Right lobe of liver (tissue), 6 donors: ENCODE measurements around the gene RIMS4. TPM values are rescaled to one million over a fixed set of nuclear protein-coding genes. Genes with fewer than 3 reads are reported as not detected.

ENCODE experiments used
- ATAC-seq, 4 donors: fragments of 200-7000 bp; cut with Tn5 transposase; one replicate each; pipeline ENCODE4 v1.9.1; 2020; ENCODE audit warnings: mild to moderate bottlenecking in 4 of 4, moderate library complexity in 4 of 4
- DNase-seq, 3 donors: peaks; one replicate each; pipeline ENCODE4 v3.0.0-alpha.2; 2020
- H3K27ac ChIP-seq, 3 donors: fragments of 200-600 bp; one replicate each; pipeline ENCODE4 v1.8.0; 2022
- H3K27me3 ChIP-seq, 2 donors: fragments of 200-600 bp; one replicate each; pipeline ENCODE4 v1.8.0; 2022
- H3K36me3 ChIP-seq, 4 donors: fragments of 200-600 bp; sonication (generic) in 1 of 4; one replicate each; pipeline versions ENCODE4 v1.5.1 to v1.8.0; 2017 to 2022; ENCODE audit warnings: control low read depth in 1 of 4
- H3K4me1 ChIP-seq, 4 donors: fragments of 200-600 bp; sonication (generic) in 1 of 4; one replicate each; pipeline versions ENCODE4 v1.5.1 to v1.8.0; 2017 to 2022; ENCODE audit warnings: control low read depth in 1 of 4
- H3K4me3 ChIP-seq, 3 donors: fragments of 200-600 bp; one replicate each; pipeline ENCODE4 v1.8.0; 2022
- H3K9me3 ChIP-seq, 4 donors: fragments of 200-600 bp; sonication (generic) in 1 of 4; one replicate each; pipeline versions ENCODE4 v1.5.1 to v1.8.0; 2017 to 2022; ENCODE audit warnings: control low read depth in 1 of 4
- CTCF ChIP-seq, 4 donors: fragments of 200-600 bp in 3 of 4; fragments of 450-650 bp in 1 of 4; IDR thresholded peaks; one replicate each; pipeline versions ENCODE4 v1.5.1 to v1.8.0; 2016 to 2022; ENCODE audit warnings: antibody characterized with exemption in 4 of 4, mild to moderate bottlenecking in 2 of 4
- POLR2A ChIP-seq: fragments of 450-650 bp; IDR thresholded peaks from one replicate; pipeline ENCODE4 v1.6.1; 2017; ENCODE audit warnings: antibody characterized with exemption, mild to moderate bottlenecking
- whole genome bisulfite sequencing: methylation state at CpG from one replicate; pipeline ENCODE4 v1.1.6; 2018; ENCODE audit warnings: low coverage, low lambda C conversion rate; ENCODE audit not compliant: insufficient coverage; ENCODE audit errors: missing lambda C conversion rate; 5-methylcytosine and 5-hydroxymethylcytosine counted together
- intact Hi-C, 2 donors: fragments of 100-400 bp; cut with DNase I; formaldehyde crosslinking; loops; one replicate each; pipeline versions ENCODE4 v1.11.2 to v1.14.1; 2022
- total RNA-seq, 6 experiments: library from RNA; depleted of rRNA in 2 of 6; stranded (reverse); fragments of >200 nt in 2 of 6; fragmentation: NEBNext Ultra II Directional in 3 of 6; extraction: Animal tissue kit (Norgen Biotek cat#: 25700) in 3 of 6; gene quantifications; one replicate each; pipeline versions ENCODE4 v1.1.0 to v1.2.4, GENCODE V29; 2016 to 2023
- donor health status: DM: no; HTN: yes; CAD: no.
- donor health status: DM: no; HTN: no; CAD: no.
- donor health status: DM: no; HTN: no; CAD: no.
- donor health status: DM: no; HTN: yes; CAD: no.
- donor health status: DM: no; HTN: yes; CAD: no.

RIMS4 gene
- total RNA-seq, 6 experiments from 2014 or later, result not detected

- H3K4me1 ChIP-seq, result no peaks in the 10 kb centered on the region
- no peaks in the 10 kb centered on the region for H3K27me3 ChIP-seq
- H3K9me3 ChIP-seq, result no peaks in the 10 kb centered on the region
- intact Hi-C loops, result no loop called here
- 73% methylated on average over 9 of the region's 11 CpGs for WGBS
- ATAC-seq, result no peak
- H3K36me3 ChIP-seq, result no peaks in the 10 kb centered on the region
- H3K27ac ChIP-seq, result no peak overlapping the region
- H3K4me3 ChIP-seq, result no peak overlapping the region
- no peak for DNase-seq
- no peak for TF ChIP-seq POLR2A
- no peak for TF ChIP-seq CTCF (IDR thresholded peaks at IDR 0.05)
Measured at GRCh38 chr20:44709380-44709779, 101.0 kb downstream of the RIMS4 start.

- Histone ChIP-seq H3K27ac (no peak overlapping the region), H3K4me1 (no peaks in the 10 kb centered on the region), H3K36me3 (no peaks in the 10 kb centered on the region), H3K4me3 (no peak overlapping the region), H3K9me3 (no peaks in the 10 kb centered on the region), H3K27me3 (no peaks in the 10 kb centered on the region)
- intact Hi-C loops, result no loop called here
- ATAC-seq (no peak), DNase-seq (no peak)
- 63% methylated on average over 3 of the region's 5 CpGs for WGBS
- TF ChIP-seq POLR2A (no peak), CTCF (IDR thresholded peaks at IDR 0.05) (no peak)
Measured at GRCh38 chr20:44707018-44707579, 103.2 kb downstream of the RIMS4 start.

- no peak overlapping the region for H3K27ac ChIP-seq
- WGBS, result 43% methylated on average over 5 of the region's 10 CpGs
Measured at GRCh38 chr20:44706301-44707017, 103.9 kb downstream of the RIMS4 start.

GRCh38 chr20:44705364-44706094 lies 104.8 kb downstream of the RIMS4 start:
- no peak overlapping the region for H3K27ac ChIP-seq
- 63% methylated on average over 4 of the region's 4 CpGs for WGBS
- H3K27me3 ChIP-seq, result no peaks in the 10 kb centered on the region

More at GRCh38 chr20:44706301-44707017, 103.9 kb downstream of the RIMS4 start:
- no peaks in the 10 kb centered on the region for H3K4me1 ChIP-seq
- no peaks in the 10 kb centered on the region for H3K27me3 ChIP-seq
- no peak for TF ChIP-seq CTCF (IDR thresholded peaks at IDR 0.05)
- no peaks in the 10 kb centered on the region for H3K36me3 ChIP-seq
- DNase-seq (no peak), ATAC-seq (peak in 1 of 4 donors; percentile 19)
- H3K4me3 ChIP-seq, result no peak overlapping the region
- no peaks in the 10 kb centered on the region for H3K9me3 ChIP-seq
- intact Hi-C loops, result no loop called here

More at GRCh38 chr20:44705364-44706094, 104.8 kb downstream of the RIMS4 start:
- no peaks in the 10 kb centered on the region for H3K4me1 ChIP-seq
- H3K9me3 ChIP-seq, result no peaks in the 10 kb centered on the region
- H3K4me3 ChIP-seq, result no peak overlapping the region
- DNase-seq, result no peak
- no peak for ATAC-seq
- TF ChIP-seq CTCF (IDR thresholded peaks at IDR 0.05) (no peak), POLR2A (no peak)
- no peaks in the 10 kb centered on the region for H3K36me3 ChIP-seq
- intact Hi-C loops, result no loop called here
